ENCODE results near the gene TAS1R2.
"Not testable (repeated sequence)": the region's sequence is repeated elsewhere in the genome, so short reads cannot be mapped to it uniquely, and the experiment has no call there.

DNA sequence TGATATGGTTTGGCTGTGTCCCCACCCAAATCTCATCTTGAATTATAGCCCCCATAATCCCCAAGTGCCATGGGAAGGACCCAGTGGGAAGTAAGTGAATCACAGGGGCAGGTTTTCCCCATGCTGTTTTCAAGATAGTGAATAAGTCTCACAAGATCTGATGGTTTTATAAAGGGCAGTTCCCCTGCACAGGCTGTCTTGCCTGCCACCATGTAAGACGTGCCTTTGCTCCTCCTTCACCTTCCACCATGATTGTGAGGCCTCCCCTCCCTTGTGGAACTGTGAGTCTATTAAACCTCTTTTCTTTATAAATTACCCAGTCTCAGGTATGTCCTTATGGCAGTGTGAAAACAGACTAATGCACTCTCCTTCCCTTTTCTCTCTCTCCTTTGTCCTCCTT, 27.1 kb downstream of the TAS1R2 start:
- TF ChIP-seq, protein P1, sequence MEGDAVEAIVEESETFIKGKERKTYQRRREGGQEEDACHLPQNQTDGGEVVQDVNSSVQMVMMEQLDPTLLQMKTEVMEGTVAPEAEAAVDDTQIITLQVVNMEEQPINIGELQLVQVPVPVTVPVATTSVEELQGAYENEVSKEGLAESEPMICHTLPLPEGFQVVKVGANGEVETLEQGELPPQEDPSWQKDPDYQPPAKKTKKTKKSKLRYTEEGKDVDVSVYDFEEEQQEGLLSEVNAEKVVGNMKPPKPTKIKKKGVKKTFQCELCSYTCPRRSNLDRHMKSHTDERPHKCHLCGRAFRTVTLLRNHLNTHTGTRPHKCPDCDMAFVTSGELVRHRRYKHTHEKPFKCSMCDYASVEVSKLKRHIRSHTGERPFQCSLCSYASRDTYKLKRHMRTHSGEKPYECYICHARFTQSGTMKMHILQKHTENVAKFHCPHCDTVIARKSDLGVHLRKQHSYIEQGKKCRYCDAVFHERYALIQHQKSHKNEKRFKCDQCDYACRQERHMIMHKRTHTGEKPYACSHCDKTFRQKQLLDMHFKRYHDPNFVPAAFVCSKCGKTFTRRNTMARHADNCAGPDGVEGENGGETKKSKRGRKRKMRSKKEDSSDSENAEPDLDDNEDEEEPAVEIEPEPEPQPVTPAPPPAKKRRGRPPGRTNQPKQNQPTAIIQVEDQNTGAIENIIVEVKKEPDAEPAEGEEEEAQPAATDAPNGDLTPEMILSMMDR (IDR thresholded peaks at IDR 0.05): not testable (repeated sequence)
- TF ChIP-seq POLR2A (IDR thresholded peaks at IDR 0.05): not testable (repeated sequence)
